ENCODE measurements around the gene CHST11.

The CHST11 gene

DNA sequence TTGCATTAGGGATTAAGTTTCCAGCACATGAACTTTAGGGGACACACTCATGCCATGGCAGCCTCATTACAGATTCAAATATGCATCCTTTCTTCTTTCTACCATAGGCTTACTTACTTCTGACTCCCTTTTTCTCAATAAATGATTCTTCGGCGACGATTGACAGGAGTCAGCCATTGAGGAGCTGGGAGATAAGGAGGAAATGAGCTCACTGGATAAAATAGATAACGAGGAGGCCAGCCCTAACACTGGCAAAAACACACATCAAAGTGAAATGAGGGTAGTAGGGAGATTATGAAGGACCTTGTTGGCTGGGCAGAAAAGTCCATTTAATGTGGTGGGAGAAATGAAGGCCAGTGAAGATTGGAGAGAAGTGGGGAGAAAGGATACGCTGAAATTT lies 329.1 kb downstream of the CHST11 start:
- TF ChIP-seq POU2F2 (IDR thresholded peaks at IDR 0.05; ENCODE audit: low read depth, low read length) (no peak), TAF1 (IDR thresholded peaks at IDR 0.05; ENCODE audit: low read depth, low read length) (no peak), POLR2A (IDR thresholded peaks at IDR 0.05; ENCODE audit: low read depth, low read length) (no peak), POLR2AphosphoS5 (IDR thresholded peaks at IDR 0.05; ENCODE audit: low read depth, low read length) (no peak), PAX5 (IDR thresholded peaks at IDR 0.05; ENCODE audit: insufficient read depth, low read length, severe bottlenecking) (no peak), SPI1 (IDR thresholded peaks at IDR 0.05; ENCODE audit: low read depth, low read length) (no peak)
- no peak for FAIRE-seq
- DNase-seq (ENCODE audit: insufficient read length, low spot score) = no peak

GRCh38 chr12:104786352-104786751 lies 329.6 kb downstream of the CHST11 start:
- TF ChIP-seq SPI1 (IDR thresholded peaks at IDR 0.05; ENCODE audit: low read depth, low read length) (no peak), POU2F2 (IDR thresholded peaks at IDR 0.05; ENCODE audit: low read depth, low read length) (no peak), POLR2AphosphoS5 (IDR thresholded peaks at IDR 0.05; ENCODE audit: low read depth, low read length) (no peak), POLR2A (IDR thresholded peaks at IDR 0.05; ENCODE audit: low read depth, low read length) (no peak), TAF1 (IDR thresholded peaks at IDR 0.05; ENCODE audit: low read depth, low read length) (no peak), PAX5 (IDR thresholded peaks at IDR 0.05; ENCODE audit: insufficient read depth, low read length, severe bottlenecking) (no peak)
- no peak for DNase-seq (ENCODE audit: insufficient read length, low spot score)
- no peak for FAIRE-seq

DNA sequence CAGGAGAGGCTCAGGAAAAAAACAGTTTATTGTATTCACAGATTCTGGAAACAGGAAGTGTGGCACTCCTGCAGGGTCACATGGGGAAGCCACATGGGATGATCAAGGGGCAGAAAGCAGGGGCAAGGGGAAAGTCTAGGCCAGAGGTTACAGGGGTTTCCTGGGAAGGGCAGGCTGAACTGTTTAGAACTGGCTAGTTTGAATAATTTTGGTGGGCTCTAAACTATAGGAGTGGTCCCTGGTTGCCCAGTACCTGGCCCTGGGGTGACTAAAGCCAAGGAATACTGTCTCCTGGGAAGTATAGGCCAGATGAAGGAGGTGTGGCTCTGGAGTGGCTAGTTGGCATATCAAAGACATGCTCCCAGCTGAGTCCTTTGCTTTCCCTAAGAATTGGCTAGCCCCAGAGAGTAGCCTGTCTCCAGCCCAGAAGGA lies 332.1 kb downstream of the CHST11 start:
- FAIRE-seq = no peak
- no peak for TF ChIP-seq POLR2AphosphoS5 (IDR thresholded peaks at IDR 0.05; ENCODE audit: low read depth, low read length)
- peak; percentile 35 for TF ChIP-seq SPI1 (IDR thresholded peaks at IDR 0.05; ENCODE audit: low read depth, low read length)
- no peak for TF ChIP-seq POLR2A (IDR thresholded peaks at IDR 0.05; ENCODE audit: low read depth, low read length)
- TF ChIP-seq PAX5 (IDR thresholded peaks at IDR 0.05; ENCODE audit: insufficient read depth, low read length, severe bottlenecking) = no peak
- TF ChIP-seq POU2F2 (IDR thresholded peaks at IDR 0.05; ENCODE audit: low read depth, low read length) = no peak
- TF ChIP-seq TAF1 (IDR thresholded peaks at IDR 0.05; ENCODE audit: low read depth, low read length) = no peak
- no peak for DNase-seq (ENCODE audit: insufficient read length, low spot score)

DNA sequence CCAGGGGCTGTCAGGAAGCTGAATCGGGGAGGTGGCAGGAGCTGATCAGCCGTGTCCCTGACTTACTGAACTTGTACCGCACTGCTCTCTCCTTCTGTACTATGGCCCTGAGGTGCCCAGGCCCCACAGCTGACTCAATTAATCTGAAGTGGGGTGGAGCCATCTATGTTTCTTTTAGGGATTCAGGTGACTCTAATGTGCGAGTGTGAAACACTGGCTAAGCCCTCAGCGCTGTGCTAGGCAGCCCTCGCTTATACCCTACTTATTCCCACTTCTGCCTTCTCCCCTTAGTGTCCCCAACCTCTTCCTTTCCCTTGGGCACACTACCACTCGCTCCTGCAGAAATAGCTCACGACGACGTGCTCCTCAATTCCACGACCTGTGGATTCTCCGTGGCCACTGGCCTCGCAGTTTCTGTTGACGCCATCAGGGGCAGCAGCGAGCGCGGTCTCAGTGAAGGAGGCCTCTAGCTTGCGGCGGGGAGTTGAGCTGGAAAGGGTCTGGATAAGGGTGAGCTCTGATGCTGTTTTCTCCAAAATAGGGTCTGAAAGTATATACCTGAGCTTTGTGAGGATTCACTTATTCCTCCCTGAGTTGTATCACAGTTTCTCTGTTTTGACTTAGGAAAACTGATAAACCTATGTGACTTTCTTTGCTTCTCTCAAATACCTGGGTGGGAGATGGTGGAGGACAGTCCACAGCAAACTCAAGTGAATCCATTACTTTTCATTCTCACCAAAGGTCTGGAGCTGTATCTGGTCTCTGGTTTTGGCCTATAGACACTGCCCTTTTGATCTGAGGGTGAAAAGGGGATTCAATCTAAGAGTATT lies 333.8 kb downstream of the CHST11 start:
- no peak for DNase-seq (ENCODE audit: insufficient read length, low spot score)
- FAIRE-seq = no peak
- TF ChIP-seq POU2F2 (IDR thresholded peaks at IDR 0.05; ENCODE audit: low read depth, low read length) (no peak), TAF1 (IDR thresholded peaks at IDR 0.05; ENCODE audit: low read depth, low read length) (no peak), SPI1 (IDR thresholded peaks at IDR 0.05; ENCODE audit: low read depth, low read length) (no peak)

- DNase-seq (ENCODE audit: insufficient read length, low spot score) (no peak), FAIRE-seq (no peak)
- TF ChIP-seq POLR2AphosphoS5 (IDR thresholded peaks at IDR 0.05; ENCODE audit: low read depth, low read length) (no peak), POU2F2 (IDR thresholded peaks at IDR 0.05; ENCODE audit: low read depth, low read length) (no peak)
Observed at GRCh38 chr12:104792570-104792969, 335.8 kb downstream of the CHST11 start.

- FAIRE-seq (no peak), DNase-seq (ENCODE audit: insufficient read length, low spot score) (no peak)
- TF ChIP-seq POU2F2 (IDR thresholded peaks at IDR 0.05; ENCODE audit: low read depth, low read length) = no peak
- no peak for TF ChIP-seq TAF1 (IDR thresholded peaks at IDR 0.05; ENCODE audit: low read depth, low read length)
- TF ChIP-seq PAX5 (IDR thresholded peaks at IDR 0.05; ENCODE audit: insufficient read depth, low read length, severe bottlenecking) = no peak
- no peak for TF ChIP-seq POLR2AphosphoS5 (IDR thresholded peaks at IDR 0.05; ENCODE audit: low read depth, low read length)
- no peak for TF ChIP-seq SPI1 (IDR thresholded peaks at IDR 0.05; ENCODE audit: low read depth, low read length)
- no peak for TF ChIP-seq POLR2A (IDR thresholded peaks at IDR 0.05; ENCODE audit: low read depth, low read length)
Observed at GRCh38 chr12:104793285-104793684, 336.5 kb downstream of the CHST11 start.

DNA sequence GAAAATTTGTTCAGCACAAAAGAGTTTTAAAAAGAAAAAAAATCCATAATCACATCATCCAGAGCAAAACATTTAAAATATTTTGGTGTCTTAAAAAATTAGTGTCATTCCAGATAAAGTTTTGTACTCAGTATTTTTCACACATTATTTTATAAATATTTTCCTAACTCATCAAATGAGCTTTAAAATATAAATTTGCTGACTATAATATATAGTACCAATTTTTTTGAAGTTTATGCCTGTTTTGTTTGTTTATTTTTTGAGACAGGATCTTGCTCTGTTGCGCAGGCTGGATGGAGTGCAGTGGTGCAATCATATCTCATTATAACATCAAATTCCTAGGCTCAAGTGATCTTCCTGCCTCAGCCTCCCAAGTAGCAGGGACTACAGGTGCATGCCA lies 337.2 kb downstream of the CHST11 start:
- DNase-seq (ENCODE audit: insufficient read length, low spot score) (no peak), FAIRE-seq (no peak)
- TF ChIP-seq POLR2AphosphoS5 (IDR thresholded peaks at IDR 0.05; ENCODE audit: low read depth, low read length) (no peak), POU2F2 (IDR thresholded peaks at IDR 0.05; ENCODE audit: low read depth, low read length) (no peak), TAF1 (IDR thresholded peaks at IDR 0.05; ENCODE audit: low read depth, low read length) (no peak), POLR2A (IDR thresholded peaks at IDR 0.05; ENCODE audit: low read depth, low read length) (no peak), PAX5 (IDR thresholded peaks at IDR 0.05; ENCODE audit: insufficient read depth, low read length, severe bottlenecking) (no peak), SPI1 (IDR thresholded peaks at IDR 0.05; ENCODE audit: low read depth, low read length) (no peak)

DNA sequence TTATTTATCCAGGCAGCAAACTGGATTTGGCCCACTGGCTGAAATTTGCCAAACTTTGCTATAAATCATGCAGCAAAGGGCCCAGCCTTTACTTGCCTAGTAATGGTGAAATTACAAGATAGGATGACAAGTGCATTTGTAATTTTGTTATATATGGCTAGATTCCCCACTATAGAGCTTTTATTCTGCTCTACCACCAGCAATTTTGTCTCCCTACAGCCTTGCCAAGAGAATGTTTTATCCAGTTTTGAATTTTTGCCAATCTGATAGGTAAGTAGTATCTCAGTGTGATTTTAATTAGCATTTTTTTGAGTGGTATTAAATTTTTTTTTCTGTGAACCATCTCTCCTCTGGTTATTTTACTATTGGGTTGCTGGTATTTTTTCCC lies 339.7 kb downstream of the CHST11 start:
- FAIRE-seq = no peak
- no peak for TF ChIP-seq POU2F2 (IDR thresholded peaks at IDR 0.05; ENCODE audit: low read depth, low read length)
- DNase-seq (ENCODE audit: insufficient read length, low spot score) = no peak

DNA sequence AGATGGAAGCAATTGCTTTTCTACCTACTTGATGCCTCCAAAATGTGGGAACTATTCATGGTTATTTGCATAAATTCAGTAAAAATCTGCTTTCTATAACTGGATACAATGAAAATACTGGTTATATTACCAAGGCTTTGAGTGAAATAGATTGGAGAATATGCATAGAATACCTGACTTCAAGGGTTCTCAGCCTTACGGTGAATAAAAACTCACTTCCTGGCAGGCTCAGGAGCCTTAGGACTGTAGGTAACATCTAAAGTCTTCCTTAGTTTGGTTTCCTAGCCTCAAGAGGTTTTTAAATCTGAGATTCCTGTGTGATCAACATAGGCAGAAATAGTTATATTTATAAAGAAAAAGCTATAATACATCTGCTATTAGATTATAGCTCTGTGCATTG lies 342.7 kb downstream of the CHST11 start:
- no peak for TF ChIP-seq SPI1 (IDR thresholded peaks at IDR 0.05; ENCODE audit: low read depth, low read length)
- TF ChIP-seq PAX5 (IDR thresholded peaks at IDR 0.05; ENCODE audit: insufficient read depth, low read length, severe bottlenecking) = no peak
- TF ChIP-seq POU2F2 (IDR thresholded peaks at IDR 0.05; ENCODE audit: low read depth, low read length) = no peak
- no peak for TF ChIP-seq POLR2A (IDR thresholded peaks at IDR 0.05; ENCODE audit: low read depth, low read length)
- no peak for TF ChIP-seq POLR2AphosphoS5 (IDR thresholded peaks at IDR 0.05; ENCODE audit: low read depth, low read length)
- no peak for TF ChIP-seq TAF1 (IDR thresholded peaks at IDR 0.05; ENCODE audit: low read depth, low read length)
- DNase-seq (ENCODE audit: insufficient read length, low spot score) (no peak), FAIRE-seq (no peak)

- TF ChIP-seq PAX5 (IDR thresholded peaks at IDR 0.05; ENCODE audit: insufficient read depth, low read length, severe bottlenecking) = no peak
- no peak for TF ChIP-seq POLR2AphosphoS5 (IDR thresholded peaks at IDR 0.05; ENCODE audit: low read depth, low read length)
- no peak for TF ChIP-seq POLR2A (IDR thresholded peaks at IDR 0.05; ENCODE audit: low read depth, low read length)
- TF ChIP-seq SPI1 (IDR thresholded peaks at IDR 0.05; ENCODE audit: low read depth, low read length) = no peak
- TF ChIP-seq TAF1 (IDR thresholded peaks at IDR 0.05; ENCODE audit: low read depth, low read length) = no peak
- TF ChIP-seq POU2F2 (IDR thresholded peaks at IDR 0.05; ENCODE audit: low read depth, low read length) = no peak
- no peak for FAIRE-seq
Observed at GRCh38 chr12:104801005-104801404, 344.3 kb downstream of the CHST11 start.

More at GRCh38 chr12:104801005-104801404, 344.3 kb downstream of the CHST11 start:
- no peak for DNase-seq (ENCODE audit: insufficient read length, low spot score)
